Measurements from ENCODE around the gene FSTL1.

Gene FSTL1

GRCh38 chr3:120440001-120440703 is 10.6 kb downstream of the FSTL1 start:
- DNase-seq (ENCODE audit: low read depth) = peak; percentile 57

- DNase-seq (ENCODE audit: low read depth) = peak; percentile 93
Observed at GRCh38 chr3:120438665-120439370, 12.0 kb downstream of the FSTL1 start.

GRCh38 chr3:120438216-120438615 is 12.6 kb downstream of the FSTL1 start:
- DNase-seq (ENCODE audit: low read depth) = no peak

- no peak for DNase-seq (ENCODE audit: low read depth)
Observed at GRCh38 chr3:120437559-120437958, 13.2 kb downstream of the FSTL1 start.

- no peak for DNase-seq (ENCODE audit: low read depth)
Observed at GRCh38 chr3:120436523-120437050, 14.2 kb downstream of the FSTL1 start.

GRCh38 chr3:120435621-120436020 is 15.2 kb downstream of the FSTL1 start:
- DNase-seq (ENCODE audit: low read depth) = peak; percentile 73

- DNase-seq (ENCODE audit: low read depth) = no peak
Observed at GRCh38 chr3:120433662-120434331, 17.0 kb downstream of the FSTL1 start.

DNA sequence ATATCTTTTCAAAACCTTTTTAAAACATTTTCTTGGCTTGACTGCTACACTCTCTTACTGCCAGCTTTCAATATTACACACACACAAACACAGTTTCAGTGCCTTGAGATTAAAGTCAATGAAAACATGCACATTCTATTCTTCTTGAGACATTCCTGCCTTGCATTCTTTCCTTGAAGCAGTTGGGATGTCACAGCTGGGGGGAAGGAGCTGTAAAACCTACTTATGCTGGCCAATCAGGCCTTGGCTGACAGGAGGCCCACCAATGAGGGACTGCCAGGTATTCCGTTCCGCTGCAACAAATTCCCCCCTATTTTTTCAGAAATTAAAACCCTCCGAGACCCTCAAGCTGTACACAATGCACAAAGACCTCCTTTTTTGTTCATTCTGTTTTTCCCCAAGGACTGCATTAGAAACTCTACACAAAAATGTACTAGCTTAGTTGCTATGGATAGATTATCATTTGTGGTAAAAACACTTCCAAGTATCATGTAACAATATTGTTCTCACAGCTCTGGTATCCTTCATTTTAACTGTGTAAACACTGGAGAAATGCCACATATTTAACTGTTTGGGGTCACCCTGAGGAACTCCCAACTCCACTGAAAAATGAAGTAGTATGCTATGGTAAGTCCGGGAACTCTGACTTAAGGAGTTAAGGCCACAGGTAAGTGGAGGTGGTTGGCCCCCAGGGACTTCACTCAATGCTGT is 18.5 kb downstream of the FSTL1 start:
- peak; percentile 95 for DNase-seq (ENCODE audit: low read depth)

- peak; percentile 47 for DNase-seq (ENCODE audit: low read depth)
Observed at GRCh38 chr3:120429921-120430361, 20.9 kb downstream of the FSTL1 start.

DNA sequence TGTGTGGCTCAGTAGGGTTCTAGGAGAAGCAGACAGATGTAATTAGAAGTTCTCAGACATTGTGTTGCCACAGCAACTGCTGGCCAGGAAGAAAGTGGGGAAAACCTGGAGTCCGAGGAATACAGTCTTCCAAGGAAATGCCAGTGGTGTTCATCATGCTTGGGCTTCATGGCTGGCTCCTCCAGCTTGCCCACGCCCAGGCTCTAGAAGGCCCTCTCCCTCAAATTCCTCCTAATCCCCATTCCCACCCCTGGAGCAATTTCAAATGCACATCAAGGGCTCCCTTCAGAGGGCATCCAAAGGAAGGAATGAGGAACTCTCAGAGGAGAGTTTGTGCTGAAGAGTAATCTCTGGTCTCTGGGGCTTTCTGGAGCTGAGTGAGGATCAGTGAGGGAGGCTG is 21.9 kb downstream of the FSTL1 start:
- DNase-seq (ENCODE audit: low read depth) = no peak

- no peak for DNase-seq (ENCODE audit: low read depth)
Observed at GRCh38 chr3:120427201-120427600, 23.6 kb downstream of the FSTL1 start.

- peak; percentile 95 for DNase-seq (ENCODE audit: low read depth)
Observed at GRCh38 chr3:120425572-120426250, 25.1 kb downstream of the FSTL1 start.

GRCh38 chr3:120424976-120425570 is 25.7 kb downstream of the FSTL1 start:
- no peak for DNase-seq (ENCODE audit: low read depth)

- no peak for DNase-seq (ENCODE audit: low read depth)
Observed at GRCh38 chr3:120424506-120424905, 26.3 kb downstream of the FSTL1 start.

GRCh38 chr3:120423432-120423831 is 27.4 kb downstream of the FSTL1 start:
- no peak for DNase-seq (ENCODE audit: low read depth)

DNA sequence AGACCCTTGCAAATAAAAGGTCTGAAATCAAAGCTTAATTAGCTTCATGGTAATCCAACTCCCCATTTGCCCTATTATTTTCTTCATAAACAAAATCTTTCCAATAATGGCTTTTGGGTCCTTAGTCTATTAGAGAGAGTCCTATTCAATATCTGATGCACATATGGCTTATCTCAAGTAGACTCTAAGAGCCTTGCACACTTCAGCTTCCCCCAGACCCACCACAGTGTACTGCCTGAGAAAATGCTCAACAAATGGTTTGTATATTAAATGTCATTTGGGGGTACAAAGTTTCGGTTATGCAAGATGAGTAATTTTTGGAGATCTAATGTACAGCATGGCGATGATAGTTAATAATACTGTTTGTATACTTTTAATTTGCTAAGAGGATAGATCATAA is 28.9 kb downstream of the FSTL1 start:
- no peak for DNase-seq (ENCODE audit: low read depth)

DNA sequence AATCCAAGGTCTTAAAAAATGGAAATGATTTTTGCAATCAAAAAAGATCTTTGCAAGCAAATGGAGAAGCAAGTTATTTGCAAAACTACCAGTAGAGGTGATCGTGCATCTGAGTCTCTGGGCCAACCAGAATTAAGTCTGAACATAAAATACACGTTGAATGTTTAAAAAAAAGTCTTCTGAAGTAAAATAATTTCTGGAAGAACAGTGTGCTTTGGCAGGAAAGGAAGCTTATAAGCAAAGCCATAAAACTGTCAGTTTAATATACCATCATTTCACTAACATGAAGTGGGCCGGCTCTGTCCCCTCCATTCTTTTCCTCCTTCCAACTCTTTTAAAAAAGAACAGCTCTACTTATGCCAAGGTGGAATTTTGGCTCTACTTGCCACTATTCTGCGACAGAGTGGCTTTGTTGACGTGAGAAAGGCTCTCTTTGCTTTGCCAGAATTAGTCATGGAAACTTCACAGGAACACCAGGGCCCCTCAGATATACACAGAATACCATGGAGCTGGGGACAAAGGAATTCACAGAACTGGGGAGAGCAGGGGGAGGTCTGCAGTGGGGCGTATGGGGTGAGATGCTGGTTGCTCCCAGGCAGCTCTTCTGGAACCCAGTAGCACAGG is 29.8 kb downstream of the FSTL1 start:
- peak; percentile 43 for DNase-seq (ENCODE audit: low read depth)

GRCh38 chr3:120420360-120420759 is 30.4 kb downstream of the FSTL1 start:
- no peak for DNase-seq (ENCODE audit: low read depth)

- no peak for DNase-seq (ENCODE audit: low read depth)
Observed at GRCh38 chr3:120419797-120420196, 31.0 kb downstream of the FSTL1 start.

GRCh38 chr3:120418866-120419490 is 31.8 kb downstream of the FSTL1 start:
- DNase-seq (ENCODE audit: low read depth) = peak; percentile 57

Measured in iris pigment epithelial cell (primary cell).